Measurements from ENCODE around the gene SLC25A44. TPM values are rescaled to one million over a fixed set of nuclear protein-coding genes. Genes with fewer than 3 reads are reported as not detected.

SLC25A44 gene
- total RNA-seq, 4 donors from 2014 or later: 19.1 to 89.8 (median 36.3) TPM

DNA sequence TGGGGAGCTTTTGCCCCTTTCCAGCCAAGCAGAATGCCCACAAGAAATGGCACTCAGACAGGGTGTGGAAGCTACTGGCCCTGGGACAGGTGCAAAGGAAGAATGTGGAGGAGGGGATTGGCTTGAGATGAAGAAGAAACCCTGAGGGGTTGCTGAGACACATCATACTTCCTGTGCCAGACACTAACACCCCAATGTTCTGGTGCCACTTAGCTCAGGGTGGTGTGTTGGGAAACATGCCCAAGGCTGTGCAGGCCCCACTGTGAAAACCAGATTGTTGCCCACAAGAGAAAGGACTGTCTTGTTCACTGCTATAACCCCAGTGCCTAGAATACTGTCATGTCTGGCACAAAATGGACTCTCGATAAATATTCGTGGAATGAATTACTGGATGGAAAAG lies 63.8 kb downstream of the SLC25A44 start:
- DNase-seq (ENCODE audit: low spot score): no peak
- no peak for ATAC-seq (ENCODE audit: low FRiP score)
- TF ChIP-seq, protein P1, sequence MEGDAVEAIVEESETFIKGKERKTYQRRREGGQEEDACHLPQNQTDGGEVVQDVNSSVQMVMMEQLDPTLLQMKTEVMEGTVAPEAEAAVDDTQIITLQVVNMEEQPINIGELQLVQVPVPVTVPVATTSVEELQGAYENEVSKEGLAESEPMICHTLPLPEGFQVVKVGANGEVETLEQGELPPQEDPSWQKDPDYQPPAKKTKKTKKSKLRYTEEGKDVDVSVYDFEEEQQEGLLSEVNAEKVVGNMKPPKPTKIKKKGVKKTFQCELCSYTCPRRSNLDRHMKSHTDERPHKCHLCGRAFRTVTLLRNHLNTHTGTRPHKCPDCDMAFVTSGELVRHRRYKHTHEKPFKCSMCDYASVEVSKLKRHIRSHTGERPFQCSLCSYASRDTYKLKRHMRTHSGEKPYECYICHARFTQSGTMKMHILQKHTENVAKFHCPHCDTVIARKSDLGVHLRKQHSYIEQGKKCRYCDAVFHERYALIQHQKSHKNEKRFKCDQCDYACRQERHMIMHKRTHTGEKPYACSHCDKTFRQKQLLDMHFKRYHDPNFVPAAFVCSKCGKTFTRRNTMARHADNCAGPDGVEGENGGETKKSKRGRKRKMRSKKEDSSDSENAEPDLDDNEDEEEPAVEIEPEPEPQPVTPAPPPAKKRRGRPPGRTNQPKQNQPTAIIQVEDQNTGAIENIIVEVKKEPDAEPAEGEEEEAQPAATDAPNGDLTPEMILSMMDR (IDR thresholded peaks at IDR 0.05): no peak

DNA sequence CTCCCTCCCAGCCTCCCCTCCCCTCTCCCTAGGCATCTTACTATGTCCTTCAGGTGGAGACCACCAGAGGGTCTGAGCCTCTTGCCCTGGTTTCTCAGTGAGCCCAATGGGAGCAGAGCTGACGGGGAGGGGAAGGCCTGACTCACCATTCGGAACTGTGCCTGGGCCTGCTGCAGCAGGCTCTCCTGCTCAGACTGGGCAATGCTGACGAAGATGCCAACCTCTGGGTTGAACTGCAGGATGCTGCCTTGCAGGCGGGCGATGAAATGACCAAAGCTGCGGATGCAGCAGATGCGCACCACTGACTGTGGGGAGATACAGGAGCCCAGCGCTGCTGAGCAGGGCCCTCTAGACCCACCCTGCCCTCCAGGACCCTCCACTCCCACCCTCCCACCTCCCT lies 65.0 kb downstream of the SLC25A44 start:
- TF ChIP-seq, protein P1 (IDR thresholded peaks at IDR 0.05): no peak
- no peak for ATAC-seq (ENCODE audit: low FRiP score)
- no peak for DNase-seq (ENCODE audit: low spot score)

DNA sequence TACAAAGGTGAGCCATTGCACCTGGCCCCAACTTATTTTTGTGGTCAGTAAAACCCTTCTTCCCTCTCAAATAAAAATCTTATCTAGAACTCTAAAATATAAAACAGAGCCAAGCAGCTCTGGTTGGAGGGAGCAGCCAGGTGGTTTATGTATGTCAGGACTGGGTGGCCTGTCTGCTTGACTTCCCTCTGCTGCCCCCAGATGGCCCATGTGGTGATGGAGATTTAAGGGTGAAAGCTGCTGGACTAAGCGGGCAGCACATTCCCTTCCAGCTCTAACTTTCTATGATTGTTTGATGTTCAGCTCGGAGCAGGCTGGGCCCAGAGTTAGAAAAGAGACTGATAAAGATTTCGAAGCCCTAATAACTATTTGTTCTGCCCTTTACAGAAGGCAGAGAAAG lies 65.9 kb downstream of the SLC25A44 start:
- DNase-seq (ENCODE audit: low spot score): no peak
- TF ChIP-seq, protein P1 (IDR thresholded peaks at IDR 0.05): no peak
- ATAC-seq (ENCODE audit: low FRiP score): no peak

DNA sequence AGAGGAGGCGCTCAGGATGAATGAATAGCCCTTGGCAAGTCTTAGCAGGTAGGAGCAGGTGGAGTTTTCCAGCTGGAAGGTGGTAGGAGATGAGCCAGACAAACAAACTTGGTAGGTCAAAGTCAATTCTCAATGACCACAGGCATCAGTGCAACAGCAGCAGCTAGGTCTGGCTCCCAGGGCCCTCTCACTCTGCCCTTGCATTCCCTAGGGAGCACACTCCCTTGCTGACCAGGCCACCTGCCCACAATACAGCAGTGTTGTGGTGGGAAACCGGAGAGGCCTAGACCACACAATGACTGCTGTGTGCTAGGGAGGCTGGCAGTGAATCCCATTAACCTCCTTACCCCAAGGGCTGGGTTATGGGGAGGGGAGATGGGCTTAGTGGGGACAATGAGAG lies 67.0 kb downstream of the SLC25A44 start:
- ATAC-seq (ENCODE audit: low FRiP score) (no peak), DNase-seq (ENCODE audit: low spot score) (no peak)
- TF ChIP-seq, protein P1 (IDR thresholded peaks at IDR 0.05): no peak

Small RNA genes lying within 50 kb of the gene (small RNA-seq; reads per million reads assigned to genes)
- not detected for gene RF00568

Other genes starting within 250 kb of the SLC25A44 start
- gene ARHGEF2, start 215.6 kb upstream of the SLC25A44 start, total RNA-seq: 100 to 1,000 TPM in 2 of 4 donors, 10 to 100 TPM in 2; 89.5 to 151 (median 98.6) TPM
- gene SSR2, start 173.2 kb upstream of the SLC25A44 start, total RNA-seq: 100 to 1,000 TPM; 197 to 397 (median 308) TPM
- 10 to 100 TPM; 16.2 to 24.5 (median 18.6) TPM for gene UBQLN4, start 140.3 kb upstream of the SLC25A44 start, total RNA-seq
- 10 to 100 TPM; 45.8 to 74.3 (median 65.0) TPM for gene LAMTOR2, start 139.3 kb upstream of the SLC25A44 start, total RNA-seq
- gene RAB25, start 132.9 kb upstream of the SLC25A44 start, total RNA-seq: under 1 TPM in 1 of 4 donors, not detected in 3; 0.84 TPM
- under 1 TPM; 0.56 to 0.96 (median 0.66) TPM for gene MEX3A, start 111.6 kb upstream of the SLC25A44 start, total RNA-seq
- gene LMNA, start 79.4 kb upstream of the SLC25A44 start, total RNA-seq: 1,000 to 10,000 TPM in 1 of 4 donors, 100 to 1,000 TPM in 3; 288 to 1,820 (median 589) TPM
- 10 to 100 TPM in 3 of 4 donors, 1 to 10 TPM in 1; 4.1 to 99.1 (median 24.6) TPM for gene SEMA4A, start 40.5 kb upstream of the SLC25A44 start, total RNA-seq
- gene PMF1, start 18.9 kb downstream of the SLC25A44 start, total RNA-seq: 10 to 100 TPM; 34.0 to 74.8 (median 49.5) TPM
- 1 to 10 TPM in 1 of 4 donors, under 1 TPM in 1, not detected in 2; 0.82 to 5.0 TPM for gene BGLAP, start 48.1 kb downstream of the SLC25A44 start, total RNA-seq
- 1 to 10 TPM in 3 of 4 donors, under 1 TPM in 1; 0.74 to 3.4 (median 1.6) TPM for gene PAQR6, start 54.0 kb downstream of the SLC25A44 start, total RNA-seq
- gene SMG5, start 88.7 kb downstream of the SLC25A44 start, total RNA-seq: 10 to 100 TPM; 51.0 to 81.2 (median 53.2) TPM
- gene TMEM79, start 90.2 kb downstream of the SLC25A44 start, total RNA-seq: 1 to 10 TPM; 1.3 to 4.3 (median 1.4) TPM
- 10 to 100 TPM; 44.0 to 71.1 (median 55.9) TPM for gene GLMP, start 101.6 kb downstream of the SLC25A44 start, total RNA-seq
- gene VHLL, start 105.2 kb downstream of the SLC25A44 start, total RNA-seq: not detected
- gene CCT3, start 144.2 kb downstream of the SLC25A44 start, total RNA-seq: 100 to 1,000 TPM; 187 to 277 (median 213) TPM
- gene TSACC, start 144.4 kb downstream of the SLC25A44 start, total RNA-seq: not detected
- not detected for gene RHBG, start 175.1 kb downstream of the SLC25A44 start, total RNA-seq